Neuronal stem cell (in vitro differentiated cells): ENCODE results near the gene NATD1. TPM values are rescaled to one million over a fixed set of nuclear protein-coding genes. Genes with fewer than 3 reads are reported as not detected.
A peak's percentile ranks its signal among the peaks of the same experiment; 100 is the strongest.

Experiments
- DNase-seq: peaks from one replicate; pipeline ENCODE4 v3.0.0-alpha.2; 2013; ENCODE audit warnings: low spot score
- H2AFZ ChIP-seq: one replicate; pipeline ENCODE4 v1.6.1; 2013; ENCODE audit warnings: mild to moderate bottlenecking, low read length, inconsistent platforms
- H2AK5ac ChIP-seq: 2 replicates; pipeline ENCODE4 v1.6.1; 2013; ENCODE audit warnings: low read depth, mild to moderate bottlenecking, inconsistent platforms, low read length, moderate library complexity, mixed read lengths
- H2BK120ac ChIP-seq: 2 replicates; pipeline ENCODE4 v1.6.1; 2013; ENCODE audit warnings: low read depth, mild to moderate bottlenecking, inconsistent platforms, low read length, moderate library complexity, mixed read lengths
- H2BK12ac ChIP-seq: one replicate; pipeline ENCODE4 v1.6.1; 2013; ENCODE audit warnings: low read length, inconsistent platforms
- H2BK15ac ChIP-seq: 2 replicates; pipeline ENCODE4 v1.6.1; 2013; ENCODE audit warnings: mild to moderate bottlenecking, low read length, inconsistent platforms, mixed read lengths
- H2BK5ac ChIP-seq: one replicate; pipeline ENCODE4 v1.6.1; 2013; ENCODE audit warnings: inconsistent platforms, mild to moderate bottlenecking, low read length, moderate library complexity
- H3K14ac ChIP-seq: one replicate; pipeline ENCODE4 v1.6.1; 2013; ENCODE audit warnings: low read length, inconsistent platforms
- H3K18ac ChIP-seq: 2 replicates; pipeline ENCODE4 v1.6.1; 2013; ENCODE audit warnings: low read length, inconsistent platforms
- H3K23ac ChIP-seq: 2 replicates; pipeline ENCODE4 v1.6.1; 2013; ENCODE audit warnings: low read depth, mild to moderate bottlenecking, mixed read lengths, low read length, inconsistent platforms; ENCODE audit not compliant: poor library complexity
- H3K27ac ChIP-seq: replicated peaks from 3 replicates; pipeline ENCODE4 v1.5.1; 2013; ENCODE audit warnings: low read length, inconsistent platforms
- H3K27me3 ChIP-seq, 3 experiments: 2 replicates each; pipeline ENCODE4 v1.6.1; 2013; ENCODE audit warnings: low read length in 3 of 3, mild to moderate bottlenecking in 2 of 3, inconsistent platforms in 1 of 3, low read depth in 1 of 3, mixed read lengths in 1 of 3, moderate library complexity in 1 of 3; ENCODE audit not compliant: control insufficient read depth in 3 of 3, insufficient read depth in 3 of 3
- H3K36me3 ChIP-seq, 2 donors: replicated peaks in 1 of 2; 2 replicates each; pipeline ENCODE4 v1.6.1; 2013; ENCODE audit warnings: low read length in 2 of 2; ENCODE audit not compliant: control insufficient read depth in 2 of 2, insufficient read depth in 2 of 2
- H3K4ac ChIP-seq: 2 replicates; pipeline ENCODE4 v1.6.1; 2013; ENCODE audit warnings: inconsistent platforms, mild to moderate bottlenecking, low read length, moderate library complexity
- H3K4me1 ChIP-seq, 2 donors: 1 replicate in 1 of 2; 2 replicates in 1 of 2; pipeline ENCODE4 v1.6.1; 2013; ENCODE audit warnings: low read length in 2 of 2, low read depth in 1 of 2; ENCODE audit not compliant: control insufficient read depth in 2 of 2, insufficient read depth in 1 of 2
- H3K4me2 ChIP-seq: one replicate; pipeline ENCODE4 v1.6.1; 2013; ENCODE audit warnings: mild to moderate bottlenecking, low read length, inconsistent platforms; ENCODE audit not compliant: insufficient read depth, poor library complexity, severe bottlenecking
- H3K4me3 ChIP-seq, 2 donors: 2 replicates each; pipeline ENCODE4 v1.5.1; 2013; ENCODE audit warnings: low read length in 2 of 2, mild to moderate bottlenecking in 2 of 2, inconsistent platforms in 1 of 2, moderate library complexity in 1 of 2
- H3K79me1 ChIP-seq: one replicate; pipeline ENCODE4 v1.6.1; 2013; ENCODE audit warnings: low read depth, mild to moderate bottlenecking, inconsistent platforms, low read length, moderate library complexity
- H3K9ac ChIP-seq: one replicate; pipeline ENCODE4 v1.6.1; 2013; ENCODE audit warnings: mild to moderate bottlenecking, low read depth, low read length, inconsistent platforms; ENCODE audit not compliant: poor library complexity
- H3K9me3 ChIP-seq, 2 donors: replicated peaks in 1 of 2; 2 replicates each; pipeline versions ENCODE3 to v1.6.1; 2013; ENCODE audit warnings: low read length in 2 of 2, mild to moderate bottlenecking in 2 of 2, inconsistent platforms in 1 of 2, low read depth in 1 of 2, mixed read lengths in 1 of 2, moderate library complexity in 1 of 2; ENCODE audit not compliant: control insufficient read depth in 2 of 2, insufficient read depth in 1 of 2
- H4K8ac ChIP-seq: one replicate; pipeline ENCODE4 v1.6.1; 2013; ENCODE audit warnings: low read depth, mild to moderate bottlenecking, inconsistent platforms, low read length, moderate library complexity
- H4K91ac ChIP-seq: one replicate; pipeline ENCODE4 v1.6.1; 2013; ENCODE audit warnings: low read length, low read depth, mild to moderate bottlenecking, inconsistent platforms; ENCODE audit not compliant: poor library complexity
- WGBS, 2 donors: extraction: QIAGEN DNeasy Blood & Tissue Kit; methylation state at CpG; one replicate each; pipeline ENCODE4 v1.1.7; 2013; ENCODE audit warnings: missing lambda C conversion rate in 2 of 2, mixed read lengths in 1 of 2; ENCODE audit not compliant: insufficient read length in 2 of 2, insufficient replicate concordance in 1 of 2; ENCODE audit errors: extremely low coverage in 2 of 2; 5-methylcytosine and 5-hydroxymethylcytosine counted together
- small RNA-seq: library from polyadenylated mRNA; stranded (forward); fragments of <200 nt; extraction: miRNeasy Mini kit (QIAGEN cat#:217004); gene quantifications from one replicate; pipeline ENCODE3, GENCODE V24; 2013; ENCODE audit not compliant: insufficient read depth

NATD1 gene

DNA sequence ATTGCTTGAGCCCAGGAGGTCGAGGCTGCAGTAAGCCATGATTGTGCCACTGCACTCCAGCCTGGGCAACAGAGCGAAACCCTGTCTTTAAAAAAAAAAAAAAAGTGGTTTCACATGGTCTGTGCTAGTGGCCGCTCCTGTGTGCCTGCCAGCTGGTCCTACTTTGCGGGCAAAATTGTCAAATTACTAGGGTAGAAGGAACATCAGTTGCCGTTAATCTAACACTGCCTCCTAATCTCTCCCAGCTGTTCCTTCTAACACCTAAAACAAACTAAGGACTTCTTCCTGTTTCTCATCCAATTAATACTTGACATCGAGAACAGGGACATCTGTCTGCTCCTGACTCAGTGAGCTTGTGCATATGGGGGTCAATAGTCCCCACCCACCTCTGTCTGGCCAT, 63.1 kb downstream of the NATD1 start:
- Histone ChIP-seq H3K27ac (no peak overlapping the region), H2AFZ (no peak overlapping the region), H2AK5ac (no peak overlapping the region), H3K14ac (no peak overlapping the region), H3K18ac (no peak overlapping the region), H3K23ac (no peak overlapping the region), H3K27me3 (no peaks in the 10 kb centered on the region), H3K4me1 (no peaks in the 10 kb centered on the region), H4K8ac (no peak overlapping the region), H2BK120ac (no peak overlapping the region), H3K9ac (no peak overlapping the region), H3K4me3 (no peak overlapping the region), H2BK12ac (no peak overlapping the region), H3K79me1 (no peaks in the 10 kb centered on the region), H2BK5ac (no peak overlapping the region), H3K36me3 (peaks cover 11 to 60% of the 10 kb centered on the region in 2 donors), H3K4ac (no peak overlapping the region), H4K91ac (no peak overlapping the region), H3K4me2 (no peak overlapping the region), H3K9me3 (no peaks in the 10 kb centered on the region), H2BK15ac (no peak overlapping the region)
- no CpG with 5 or more reads among the region's 6 CpGs for WGBS, 2 donors
- DNase-seq: no peak

DNA sequence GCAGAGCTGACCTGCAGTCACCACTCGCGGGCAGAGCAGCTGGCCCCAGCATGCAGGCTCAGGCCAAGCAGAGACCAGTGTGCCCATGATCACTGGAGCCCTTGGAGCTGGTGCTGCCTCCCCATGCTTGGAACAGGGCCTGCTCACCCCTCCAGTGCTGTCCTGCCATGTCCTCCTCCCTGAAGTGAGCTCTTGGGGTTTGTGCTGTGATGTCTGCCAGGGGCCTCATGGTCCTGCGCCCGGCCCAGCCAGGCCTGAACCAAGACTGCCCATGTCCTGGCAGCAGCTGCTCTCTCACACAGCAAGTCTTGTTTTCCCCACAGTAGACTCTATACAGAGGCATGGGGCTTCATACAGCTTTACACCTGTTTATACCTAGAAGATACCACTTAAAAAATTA, 63.8 kb downstream of the NATD1 start:
- H3K36me3 ChIP-seq: peaks cover 12 to 64% of the 10 kb centered on the region in 2 donors
- H2BK5ac ChIP-seq: no peak overlapping the region
- no peak overlapping the region for H3K4ac ChIP-seq
- peak overlapping the region; percentile 49 for H4K8ac ChIP-seq
- H3K4me1 ChIP-seq: no peaks in the 10 kb centered on the region
- H2BK12ac ChIP-seq: no peak overlapping the region
- no peak overlapping the region for H2AFZ ChIP-seq
- no CpG with 5 or more reads among the region's 4 CpGs for WGBS, 2 donors
- H3K9ac ChIP-seq: no peak overlapping the region
- H3K27me3 ChIP-seq: no peaks in the 10 kb centered on the region
- peak overlapping the region; percentile 39 for H3K14ac ChIP-seq
- no peaks in the 10 kb centered on the region for H3K9me3 ChIP-seq
- H2AK5ac ChIP-seq: no peak overlapping the region
- H2BK15ac ChIP-seq: no peak overlapping the region
- DNase-seq: no peak
- H3K79me1 ChIP-seq: no peaks in the 10 kb centered on the region
- H3K23ac ChIP-seq: peak overlapping the region; percentile 66
- no peak overlapping the region for H3K4me3 ChIP-seq
- no peak overlapping the region for H3K27ac ChIP-seq
- H3K18ac ChIP-seq: no peak overlapping the region
- no peak overlapping the region for H2BK120ac ChIP-seq
- H4K91ac ChIP-seq: no peak overlapping the region
- no peak overlapping the region for H3K4me2 ChIP-seq

Small RNA genes within 50 kb of the gene (small RNA-seq; reads per million reads assigned to genes)
- not detected for gene RN7SL426P
